Activated CD4-positive, alpha-beta T cell treated with anti-CD3 and anti-CD28 coated beads for 36 hours (primary cell): ENCODE data around the gene BPIFB1. TPM values are rescaled to one million over a fixed set of nuclear protein-coding genes. Genes with fewer than 3 reads are reported as not detected.

Source experiments
- ATAC-seq: fragments of 200-7000 bp; cut with Tn5 transposase; one replicate; pipeline ENCODE4 v1.10.0; 2021; ENCODE audit warnings: mild to moderate bottlenecking, moderate library complexity
- CTCF ChIA-PET: fragments of 350-600 bp; sonication (Branson Sonifier 250); formaldehyde crosslinking; loops from one replicate; lab custom pipeline; 2021; ENCODE audit warnings: antibody characterized with exemption; lab: Charles Lee
- POLR2A ChIA-PET: fragments of 350-600 bp; sonication (Branson Sonifier 250); formaldehyde crosslinking; loops from one replicate; lab custom pipeline; 2021; ENCODE audit warnings: antibody characterized with exemption, inconsistent platforms; lab: Charles Lee
- DNase-seq: peaks from one replicate; pipeline ENCODE4 v3.0.0-alpha.2; 2020
- H3K27ac Mint-ChIP-seq: one replicate; pipeline ENCODE4 v1.8.0; 2021; ENCODE audit warnings: mixed read lengths
- H3K27me3 Mint-ChIP-seq: one replicate; pipeline ENCODE4 v1.8.0; 2021; ENCODE audit warnings: mixed read lengths
- H3K36me3 Mint-ChIP-seq: one replicate; pipeline ENCODE4 v1.8.0; 2021; ENCODE audit warnings: low read depth, mixed read lengths
- H3K4me1 Mint-ChIP-seq: one replicate; pipeline ENCODE4 v1.8.0; 2021; ENCODE audit warnings: mixed read lengths
- H3K4me3 Mint-ChIP-seq: one replicate; pipeline ENCODE4 v1.8.0; 2021; ENCODE audit warnings: mild to moderate bottlenecking, moderate library complexity, mixed read lengths
- H3K9me3 Mint-ChIP-seq: one replicate; pipeline ENCODE4 v1.8.0; 2021; ENCODE audit warnings: low read depth, mixed read lengths
- intact Hi-C, 2 experiments: fragments of 100-400 bp; cut with DNase I in 1 of 2; cut with micrococcal nuclease in 1 of 2; formaldehyde crosslinking; loops; one replicate each; pipeline versions ENCODE4 v1.14.2 to v1.15.1; 2022 to 2024; cut with DNase I, micrococcal nuclease
- total RNA-seq, 2 experiments: library from RNA; stranded (reverse); gene quantifications; one replicate each; pipeline ENCODE4 v1.2.3, GENCODE V29; 2021

Gene BPIFB1
- total RNA-seq, 2 experiments from 2014 or later: not detected

GRCh38 chr20:33299111-33299603, 16.1 kb downstream of the BPIFB1 start:
- peak; percentile 84 for DNase-seq
- H3K4me1 Mint-ChIP-seq: no peaks in the 10 kb centered on the region
- H3K36me3 Mint-ChIP-seq: no peaks in the 10 kb centered on the region
- ATAC-seq: peak; percentile 90
- H3K27ac Mint-ChIP-seq: no peak overlapping the region
- ChIA-PET CTCF (interaction anchor here (0.5 to 2.5 kb wide), 16 partner anchors 11 to 1483 kb away, joined by 3 to 15 read pairs (median 4); partner anchors contain the start of gene CDK5RAP1), POLR2A (no interaction called here)
- H3K9me3 Mint-ChIP-seq: no peaks in the 10 kb centered on the region
- H3K4me3 Mint-ChIP-seq: no peak overlapping the region
- intact Hi-C loops: loop anchor here (1.0 to 5.0 kb wide), 6 partner anchors 36 to 508 kb away; no protein-coding TSS in a partner anchor
- peaks cover 6% of the 10 kb centered on the region for H3K27me3 Mint-ChIP-seq

- intact Hi-C loops: no loop called here
- no peak overlapping the region for H3K27ac Mint-ChIP-seq
- ChIA-PET POLR2A (no interaction called here), CTCF (interaction anchor here (0.6 to 2.5 kb wide), 6 partner anchors 13 to 491 kb away, joined by 3 to 15 read pairs (median 4); no protein-coding TSS in a partner anchor)
- H3K36me3 Mint-ChIP-seq: no peaks in the 10 kb centered on the region
- no peak overlapping the region for H3K4me3 Mint-ChIP-seq
- H3K27me3 Mint-ChIP-seq: peaks cover 6% of the 10 kb centered on the region
- no peaks in the 10 kb centered on the region for H3K4me1 Mint-ChIP-seq
- ATAC-seq (peak; percentile 49), DNase-seq (peak; percentile 11)
- no peaks in the 10 kb centered on the region for H3K9me3 Mint-ChIP-seq
Measured at GRCh38 chr20:33301192-33301930, 18.3 kb downstream of the BPIFB1 start.

- ATAC-seq (no peak), DNase-seq (no peak)
- no peaks in the 10 kb centered on the region for H3K4me1 Mint-ChIP-seq
- H3K4me3 Mint-ChIP-seq: no peak overlapping the region
- H3K36me3 Mint-ChIP-seq: no peaks in the 10 kb centered on the region
- H3K27me3 Mint-ChIP-seq: no peaks in the 10 kb centered on the region
- H3K9me3 Mint-ChIP-seq: no peaks in the 10 kb centered on the region
- CTCF ChIA-PET: interaction anchor here (1.3 to 1.7 kb wide), 3 partner anchors 9 to 16 kb away, joined by 5 to 7 read pairs (median 7); no protein-coding TSS in a partner anchor
- POLR2A ChIA-PET: no interaction called here
- H3K27ac Mint-ChIP-seq: no peak overlapping the region
- intact Hi-C loops: no loop called here
Measured at GRCh38 chr20:33303595-33303994, 20.6 kb downstream of the BPIFB1 start.

GRCh38 chr20:33304046-33304445, 21.0 kb downstream of the BPIFB1 start:
- H3K36me3 Mint-ChIP-seq: no peaks in the 10 kb centered on the region
- H3K9me3 Mint-ChIP-seq: no peaks in the 10 kb centered on the region
- H3K4me1 Mint-ChIP-seq: no peaks in the 10 kb centered on the region
- DNase-seq: no peak
- ChIA-PET CTCF (interaction anchor here (1.7 kb wide), 1 partner anchor 10 kb away, joined by 7 read pairs; no protein-coding TSS in a partner anchor), POLR2A (no interaction called here)
- intact Hi-C loops: no loop called here
- H3K27ac Mint-ChIP-seq: no peak overlapping the region
- H3K27me3 Mint-ChIP-seq: no peaks in the 10 kb centered on the region
- no peak for ATAC-seq
- H3K4me3 Mint-ChIP-seq: no peak overlapping the region

- Mint-ChIP-seq H3K4me1 (no peaks in the 10 kb centered on the region), H3K4me3 (no peak overlapping the region), H3K9me3 (no peaks in the 10 kb centered on the region), H3K27me3 (no peaks in the 10 kb centered on the region), H3K27ac (no peak overlapping the region), H3K36me3 (no peaks in the 10 kb centered on the region)
- ChIA-PET CTCF (no interaction called here), POLR2A (no interaction called here)
- ATAC-seq (no peak), DNase-seq (no peak)
- intact Hi-C loops: loop anchor here in 1 of 2 experiments (5.0 kb wide), 1 partner anchor 42 kb away; no protein-coding TSS in a partner anchor
Measured at GRCh38 chr20:33305589-33306057, 22.6 kb downstream of the BPIFB1 start.

- ATAC-seq (no peak), DNase-seq (no peak)
- POLR2A ChIA-PET: no interaction called here
- Mint-ChIP-seq H3K4me3 (no peak overlapping the region), H3K27ac (no peak overlapping the region), H3K4me1 (no peaks in the 10 kb centered on the region), H3K27me3 (no peaks in the 10 kb centered on the region), H3K36me3 (no peaks in the 10 kb centered on the region), H3K9me3 (no peaks in the 10 kb centered on the region)
- intact Hi-C loops: loop anchor here in 1 of 2 experiments (5.0 kb wide), 1 partner anchor 41 kb away; no protein-coding TSS in a partner anchor
- CTCF ChIA-PET: no interaction called here
Measured at GRCh38 chr20:33306228-33306627, 23.2 kb downstream of the BPIFB1 start.

GRCh38 chr20:33306807-33307206, 23.8 kb downstream of the BPIFB1 start:
- Mint-ChIP-seq H3K4me3 (no peak overlapping the region), H3K4me1 (no peaks in the 10 kb centered on the region), H3K27me3 (no peaks in the 10 kb centered on the region), H3K36me3 (no peaks in the 10 kb centered on the region), H3K27ac (no peak overlapping the region), H3K9me3 (no peaks in the 10 kb centered on the region)
- DNase-seq: no peak
- ATAC-seq: no peak
- CTCF ChIA-PET: no interaction called here
- intact Hi-C loops: loop anchor here in 1 of 2 experiments (5.0 kb wide), 1 partner anchor 40 kb away; no protein-coding TSS in a partner anchor
- POLR2A ChIA-PET: no interaction called here

GRCh38 chr20:33308668-33309067, 25.7 kb downstream of the BPIFB1 start:
- intact Hi-C loops: loop anchor here in 1 of 2 experiments (5.0 kb wide), 1 partner anchor 39 kb away; no protein-coding TSS in a partner anchor
- Mint-ChIP-seq H3K27ac (no peak overlapping the region), H3K9me3 (no peaks in the 10 kb centered on the region), H3K36me3 (no peaks in the 10 kb centered on the region), H3K4me1 (no peaks in the 10 kb centered on the region), H3K27me3 (no peaks in the 10 kb centered on the region), H3K4me3 (no peak overlapping the region)
- CTCF ChIA-PET: interaction anchor here (0.6 kb wide), 1 partner anchor 8 kb away, joined by 3 read pairs; no protein-coding TSS in a partner anchor
- ATAC-seq (no peak), DNase-seq (no peak)
- POLR2A ChIA-PET: no interaction called here

GRCh38 chr20:33309631-33310030, 26.6 kb downstream of the BPIFB1 start:
- POLR2A ChIA-PET: no interaction called here
- DNase-seq: no peak
- CTCF ChIA-PET: interaction anchor here (0.6 kb wide), 1 partner anchor 20 kb away, joined by 3 read pairs; no protein-coding TSS in a partner anchor
- no peak for ATAC-seq
- Mint-ChIP-seq H3K9me3 (no peaks in the 10 kb centered on the region), H3K4me3 (no peak overlapping the region), H3K36me3 (no peaks in the 10 kb centered on the region), H3K27ac (no peak overlapping the region), H3K27me3 (no peaks in the 10 kb centered on the region), H3K4me1 (no peaks in the 10 kb centered on the region)
- intact Hi-C loops: loop anchor here in 1 of 2 experiments (5.0 kb wide), 1 partner anchor 38 kb away; no protein-coding TSS in a partner anchor

- no peaks in the 10 kb centered on the region for H3K27me3 Mint-ChIP-seq
- no peak overlapping the region for H3K4me3 Mint-ChIP-seq
- ATAC-seq (no peak), DNase-seq (no peak)
- H3K4me1 Mint-ChIP-seq: no peaks in the 10 kb centered on the region
- ChIA-PET CTCF (interaction anchor here (0.6 to 1.3 kb wide), 3 partner anchors 11 to 408 kb away, joined by 3 read pairs; no protein-coding TSS in a partner anchor), POLR2A (no interaction called here)
- intact Hi-C loops: no loop called here
- no peaks in the 10 kb centered on the region for H3K9me3 Mint-ChIP-seq
- H3K27ac Mint-ChIP-seq: no peak overlapping the region
- H3K36me3 Mint-ChIP-seq: no peaks in the 10 kb centered on the region
Measured at GRCh38 chr20:33310327-33310899, 27.4 kb downstream of the BPIFB1 start.

- Mint-ChIP-seq H3K4me1 (no peaks in the 10 kb centered on the region), H3K4me3 (no peak overlapping the region), H3K27ac (no peak overlapping the region), H3K36me3 (no peaks in the 10 kb centered on the region), H3K9me3 (no peaks in the 10 kb centered on the region), H3K27me3 (no peaks in the 10 kb centered on the region)
- ChIA-PET CTCF (interaction anchor here (1.0 to 1.3 kb wide), 2 partner anchors 11 to 409 kb away, joined by 3 read pairs; no protein-coding TSS in a partner anchor), POLR2A (no interaction called here)
- intact Hi-C loops: no loop called here
- DNase-seq: no peak
- ATAC-seq: no peak
Measured at GRCh38 chr20:33311011-33311410, 28.0 kb downstream of the BPIFB1 start.
